Activated CD8-positive, alpha-beta T cell treated with anti-CD3 and anti-CD28 coated beads for 36 hours (primary cell): ENCODE measurements around the gene RASA2. TPM values are rescaled to one million over a fixed set of nuclear protein-coding genes. Genes with fewer than 3 reads are reported as not detected.
A peak's percentile ranks its signal among the peaks of the same experiment; 100 is the strongest.

ENCODE experiments used
- ATAC-seq: fragments of 200-7000 bp; cut with Tn5 transposase; one replicate; pipeline ENCODE4 v1.10.0; 2021; ENCODE audit warnings: mild to moderate bottlenecking, moderate library complexity
- CTCF ChIA-PET: fragments of 350-600 bp; sonication (Branson Sonifier 250); formaldehyde crosslinking; loops from one replicate; lab custom pipeline; 2021; ENCODE audit warnings: antibody characterized with exemption; lab: Charles Lee
- POLR2A ChIA-PET: fragments of 350-600 bp; sonication (Branson Sonifier 250); formaldehyde crosslinking; loops from one replicate; lab custom pipeline; 2021; ENCODE audit warnings: antibody characterized with exemption; lab: Charles Lee
- DNase-seq: peaks from one replicate; pipeline ENCODE4 v3.0.0-alpha.2; 2020
- H3K27ac Mint-ChIP-seq: one replicate; pipeline ENCODE4 v1.8.0; 2021; ENCODE audit warnings: mild to moderate bottlenecking, mixed read lengths
- H3K27me3 Mint-ChIP-seq: one replicate; pipeline ENCODE4 v1.8.0; 2021; ENCODE audit warnings: mixed read lengths
- H3K36me3 Mint-ChIP-seq: one replicate; pipeline ENCODE4 v1.8.0; 2021; ENCODE audit warnings: low read depth, mixed read lengths
- H3K4me1 Mint-ChIP-seq: one replicate; pipeline ENCODE4 v1.8.0; 2021; ENCODE audit warnings: low read depth, mixed read lengths
- H3K4me3 Mint-ChIP-seq: one replicate; pipeline ENCODE4 v1.8.0; 2021; ENCODE audit warnings: mild to moderate bottlenecking, moderate library complexity, mixed read lengths
- H3K9me3 Mint-ChIP-seq: one replicate; pipeline ENCODE4 v1.8.0; 2021; ENCODE audit warnings: mixed read lengths
- CTCF ChIP-seq: fragments of 200-600 bp; IDR thresholded peaks from one replicate; pipeline ENCODE4 v1.8.0; 2022; ENCODE audit warnings: antibody characterized with exemption, mild to moderate bottlenecking
- intact Hi-C: fragments of 100-400 bp; cut with micrococcal nuclease; formaldehyde crosslinking; loops from one replicate; pipeline ENCODE4 v1.10.0; 2022
- total RNA-seq, 2 experiments: library from RNA; stranded (reverse); gene quantifications; one replicate each; pipeline ENCODE4 v1.2.3, GENCODE V29; 2021

Gene RASA2
- total RNA-seq, 2 experiments from 2014 or later, result 35.4 to 41.5 TPM

- ATAC-seq, result no peak
- ChIA-PET CTCF (interaction anchor here (1.4 to 1.5 kb wide), 2 partner anchors 11 to 21 kb away, joined by 3 to 4 read pairs; no protein-coding TSS in a partner anchor), POLR2A (interaction anchor here (0.7 to 0.8 kb wide), 2 partner anchors 17 to 52 kb away, joined by 3 read pairs; no protein-coding TSS in a partner anchor)
- Mint-ChIP-seq H3K4me3 (no peak overlapping the region), H3K9me3 (peaks cover 17% of the 10 kb centered on the region), H3K36me3 (peaks cover 62% of the 10 kb centered on the region), H3K27ac (peak overlapping the region; percentile 63), H3K27me3 (no peaks in the 10 kb centered on the region), H3K4me1 (peaks cover 62% of the 10 kb centered on the region)
- no peak for TF ChIP-seq CTCF
- DNase-seq, result no peak
- intact Hi-C loops, result no loop called here
Observed at GRCh38 chr3:141539431-141540187, 52.8 kb downstream of the RASA2 start.

GRCh38 chr3:141540531-141540930 lies 53.7 kb downstream of the RASA2 start:
- intact Hi-C loops, result no loop called here
- no peak for TF ChIP-seq CTCF
- ChIA-PET POLR2A (interaction anchor here (1.0 to 2.7 kb wide), 2 partner anchors 42 to 53 kb away, joined by 3 to 15 read pairs; partner anchors contain the start of gene RASA2), CTCF (interaction anchor here (1.0 to 1.1 kb wide), 2 partner anchors 19 to 20 kb away, joined by 3 read pairs; no protein-coding TSS in a partner anchor)
- no peak for ATAC-seq
- Mint-ChIP-seq H3K27me3 (no peaks in the 10 kb centered on the region), H3K9me3 (peaks cover 17% of the 10 kb centered on the region), H3K36me3 (peaks cover 63% of the 10 kb centered on the region), H3K27ac (peak overlapping the region; percentile 77), H3K4me1 (peaks cover 69% of the 10 kb centered on the region), H3K4me3 (no peak overlapping the region)
- no peak for DNase-seq

GRCh38 chr3:141542202-141542969 lies 55.6 kb downstream of the RASA2 start:
- Mint-ChIP-seq H3K4me1 (peaks cover 77% of the 10 kb centered on the region), H3K27ac (peak overlapping the region; percentile 84), H3K9me3 (peaks cover 27% of the 10 kb centered on the region), H3K4me3 (no peak overlapping the region), H3K36me3 (peaks cover 64% of the 10 kb centered on the region), H3K27me3 (no peaks in the 10 kb centered on the region)
- TF ChIP-seq CTCF, result no peak
- ATAC-seq, result peak; percentile 86
- CTCF ChIA-PET, result interaction anchor here (0.9 to 1.2 kb wide), 2 partner anchors 11 to 44 kb away, joined by 3 read pairs; no protein-coding TSS in a partner anchor
- POLR2A ChIA-PET, result interaction anchor here (1.2 to 2.7 kb wide), 2 partner anchors 43 to 55 kb away, joined by 4 to 15 read pairs; partner anchors contain the start of gene RASA2
- intact Hi-C loops, result no loop called here
- DNase-seq, result no peak

- ChIA-PET POLR2A (interaction anchor here (1.2 kb wide), 1 partner anchor 44 kb away, joined by 4 read pairs; no protein-coding TSS in a partner anchor), CTCF (no interaction called here)
- Mint-ChIP-seq H3K27me3 (no peaks in the 10 kb centered on the region), H3K27ac (peak overlapping the region; percentile 88), H3K9me3 (peaks cover 33% of the 10 kb centered on the region), H3K36me3 (peaks cover 69% of the 10 kb centered on the region), H3K4me1 (peaks cover 79% of the 10 kb centered on the region), H3K4me3 (no peak overlapping the region)
- ATAC-seq, result no peak
- DNase-seq, result no peak
- TF ChIP-seq CTCF, result peak; percentile 44
- intact Hi-C loops, result no loop called here
Observed at GRCh38 chr3:141542989-141543388, 56.2 kb downstream of the RASA2 start.
